ENCODE measurements around the gene TMEM59. TPM values are rescaled to one million over a fixed set of nuclear protein-coding genes. Genes with fewer than 3 reads are reported as not detected.

Gene TMEM59, protein sequence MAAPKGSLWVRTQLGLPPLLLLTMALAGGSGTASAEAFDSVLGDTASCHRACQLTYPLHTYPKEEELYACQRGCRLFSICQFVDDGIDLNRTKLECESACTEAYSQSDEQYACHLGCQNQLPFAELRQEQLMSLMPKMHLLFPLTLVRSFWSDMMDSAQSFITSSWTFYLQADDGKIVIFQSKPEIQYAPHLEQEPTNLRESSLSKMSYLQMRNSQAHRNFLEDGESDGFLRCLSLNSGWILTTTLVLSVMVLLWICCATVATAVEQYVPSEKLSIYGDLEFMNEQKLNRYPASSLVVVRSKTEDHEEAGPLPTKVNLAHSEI
- 174 TPM for total RNA-seq (2021; ENCODE audit: unreplicated experiment)
- 123 TPM for polyA plus RNA-seq (2012; ENCODE audit: insufficient read length)
- Bru-seq, nascent RNA: percentile 68 among the genes with signal in this experiment
- percentile 66 among the genes with signal in this experiment for BruChase-seq, experiment 1, labeled RNA remaining after a 2-hour chase
- percentile 76 among the genes with signal in this experiment for BruChase-seq, experiment 2, labeled RNA remaining after a 6-hour chase
- long read RNA-seq, full-length matches to known transcripts: 121 of 185 reads
- long read RNA-seq, partial matches to known transcripts: 3 of 185 reads
- long read RNA-seq, other reads (novel, unspliced or antisense): 61 of 185 reads

DNA sequence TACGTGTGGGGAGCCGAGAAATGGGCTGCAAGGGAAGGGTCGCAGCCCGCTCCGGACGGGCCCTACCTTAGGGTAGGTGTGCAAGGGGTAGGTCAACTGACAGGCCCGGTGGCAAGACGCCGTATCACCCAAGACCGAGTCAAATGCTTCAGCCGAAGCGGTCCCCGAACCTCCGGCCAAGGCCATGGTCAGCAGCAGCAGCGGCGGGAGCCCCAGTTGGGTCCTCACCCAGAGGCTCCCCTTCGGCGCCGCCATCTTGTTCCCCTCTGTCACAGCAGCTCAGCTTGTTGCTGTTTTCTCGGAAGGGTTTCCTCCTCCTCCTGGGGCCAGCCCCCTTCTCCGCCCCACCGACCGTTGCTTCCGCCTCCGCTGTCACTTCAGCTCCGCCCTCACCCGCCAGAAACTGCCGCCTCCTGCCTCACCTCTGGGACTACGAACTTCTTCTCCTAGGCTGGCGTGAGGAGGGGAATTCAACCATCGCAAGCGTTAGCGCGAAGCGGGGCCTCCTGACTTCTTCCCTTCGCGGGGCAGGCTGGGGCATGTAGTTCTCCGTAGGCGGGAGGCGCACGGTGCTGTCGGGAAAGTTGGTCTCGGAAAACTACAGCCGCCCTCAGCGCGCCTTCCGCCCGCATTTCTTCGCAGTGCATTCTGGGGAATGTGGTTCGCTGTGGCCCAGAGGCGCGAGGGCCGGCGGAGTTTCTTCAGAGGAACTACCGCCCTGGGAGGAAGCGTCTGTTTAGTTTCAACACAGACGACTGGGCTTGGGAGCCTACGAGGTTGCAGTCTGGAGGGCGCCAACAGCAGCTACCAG is at the start of gene TMEM59, which contains the start of gene TCEANC2:
TMEM59 (minus strand) TSS at position 271 of the 811 bp plus-strand sequence; CDS start at position 255, 16 bp downstream.
TCEANC2 (plus strand) TSS at position 675 of the 811 bp plus-strand sequence. CDS start 815 bp downstream, outside the sequence.
- POLR2A ChIA-PET: no interaction called here
- in situ Hi-C loops (cut with HindIII; ENCODE audit: low pct_unique_long_range_greater_than_20kb, low sequenced_read_pairs): no loop called here

More for the DNA sequence above, at the start of gene TMEM59, which contains the start of gene TCEANC2:
- intact Hi-C loops (cut with micrococcal nuclease; ENCODE audit: unreplicated experiment): no loop called here
- CTCF ChIA-PET: interaction anchor here (0.6 kb wide), 2 partner anchors 16 to 192 kb away, joined by 3 to 9 read pairs; no protein-coding TSS in a partner anchor
- H3K36me3 ChIP-seq (ENCODE audit: control insufficient read depth, insufficient read depth, low read length): no peaks in the 10 kb centered on the region; the same call in 1 of the 2 replicates
- H3K4me3 ChIP-seq (ENCODE audit: low read depth in 2 of 2, low read length in 2 of 2): peak within 1 kb of the TSS; percentile 90 to 96
- peak; percentile 35; the same call in 1 of the 2 replicates for TF ChIP-seq POLR2AphosphoS5 (IDR thresholded peaks at IDR 0.05; ENCODE audit: low read depth, low read length)
- peak; percentile 61; the same call in 1 of the 2 replicates for TF ChIP-seq TCF7L2 (IDR thresholded peaks at IDR 0.05; ENCODE audit: low read depth, low read length)
- no peak for TF ChIP-seq CTCF (IDR thresholded peaks at IDR 0.05)
- peak; percentile 96 for TF ChIP-seq SIN3A (IDR thresholded peaks at IDR 0.05; ENCODE audit: borderline replicate concordance, insufficient read depth, low read depth, low read length)
- TF ChIP-seq, protein P1, sequence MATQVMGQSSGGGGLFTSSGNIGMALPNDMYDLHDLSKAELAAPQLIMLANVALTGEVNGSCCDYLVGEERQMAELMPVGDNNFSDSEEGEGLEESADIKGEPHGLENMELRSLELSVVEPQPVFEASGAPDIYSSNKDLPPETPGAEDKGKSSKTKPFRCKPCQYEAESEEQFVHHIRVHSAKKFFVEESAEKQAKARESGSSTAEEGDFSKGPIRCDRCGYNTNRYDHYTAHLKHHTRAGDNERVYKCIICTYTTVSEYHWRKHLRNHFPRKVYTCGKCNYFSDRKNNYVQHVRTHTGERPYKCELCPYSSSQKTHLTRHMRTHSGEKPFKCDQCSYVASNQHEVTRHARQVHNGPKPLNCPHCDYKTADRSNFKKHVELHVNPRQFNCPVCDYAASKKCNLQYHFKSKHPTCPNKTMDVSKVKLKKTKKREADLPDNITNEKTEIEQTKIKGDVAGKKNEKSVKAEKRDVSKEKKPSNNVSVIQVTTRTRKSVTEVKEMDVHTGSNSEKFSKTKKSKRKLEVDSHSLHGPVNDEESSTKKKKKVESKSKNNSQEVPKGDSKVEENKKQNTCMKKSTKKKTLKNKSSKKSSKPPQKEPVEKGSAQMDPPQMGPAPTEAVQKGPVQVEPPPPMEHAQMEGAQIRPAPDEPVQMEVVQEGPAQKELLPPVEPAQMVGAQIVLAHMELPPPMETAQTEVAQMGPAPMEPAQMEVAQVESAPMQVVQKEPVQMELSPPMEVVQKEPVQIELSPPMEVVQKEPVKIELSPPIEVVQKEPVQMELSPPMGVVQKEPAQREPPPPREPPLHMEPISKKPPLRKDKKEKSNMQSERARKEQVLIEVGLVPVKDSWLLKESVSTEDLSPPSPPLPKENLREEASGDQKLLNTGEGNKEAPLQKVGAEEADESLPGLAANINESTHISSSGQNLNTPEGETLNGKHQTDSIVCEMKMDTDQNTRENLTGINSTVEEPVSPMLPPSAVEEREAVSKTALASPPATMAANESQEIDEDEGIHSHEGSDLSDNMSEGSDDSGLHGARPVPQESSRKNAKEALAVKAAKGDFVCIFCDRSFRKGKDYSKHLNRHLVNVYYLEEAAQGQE (IDR thresholded peaks at IDR 0.05; ENCODE audit: insufficient read depth in 1 of 2, low read depth in 2 of 2, low read length in 1 of 2): no peak
- peak; percentile 98 for DNase-seq (ENCODE audit: low read depth, low spot score)
- peak; percentile 98 for ATAC-seq
- H3K27ac ChIP-seq (ENCODE audit: low read length): peak within 1 kb of the TSS; percentile 92
- no peaks in the 10 kb centered on the region for H3K9me3 ChIP-seq (ENCODE audit: control insufficient read depth, insufficient read depth, low read depth, low read length)
- no TSS peak for BruUV-seq (replicated peaks)
- peaks cover 18% of the 10 kb centered on the region for H3K4me1 ChIP-seq (ENCODE audit: control insufficient read depth, insufficient read depth, low read length)
- H3K27me3 ChIP-seq (ENCODE audit: control insufficient read depth, insufficient read depth, low read length): no peaks in the 10 kb centered on the region

Data from Panc1 (cell line).